ENCODE results near the gene PUSL1. TPM values are rescaled to one million over a fixed set of nuclear protein-coding genes. Genes with fewer than 3 reads are reported as not detected.

Gene PUSL1
- total RNA-seq, 1 donor from 2014 or later, result 9.8 TPM

DNA sequence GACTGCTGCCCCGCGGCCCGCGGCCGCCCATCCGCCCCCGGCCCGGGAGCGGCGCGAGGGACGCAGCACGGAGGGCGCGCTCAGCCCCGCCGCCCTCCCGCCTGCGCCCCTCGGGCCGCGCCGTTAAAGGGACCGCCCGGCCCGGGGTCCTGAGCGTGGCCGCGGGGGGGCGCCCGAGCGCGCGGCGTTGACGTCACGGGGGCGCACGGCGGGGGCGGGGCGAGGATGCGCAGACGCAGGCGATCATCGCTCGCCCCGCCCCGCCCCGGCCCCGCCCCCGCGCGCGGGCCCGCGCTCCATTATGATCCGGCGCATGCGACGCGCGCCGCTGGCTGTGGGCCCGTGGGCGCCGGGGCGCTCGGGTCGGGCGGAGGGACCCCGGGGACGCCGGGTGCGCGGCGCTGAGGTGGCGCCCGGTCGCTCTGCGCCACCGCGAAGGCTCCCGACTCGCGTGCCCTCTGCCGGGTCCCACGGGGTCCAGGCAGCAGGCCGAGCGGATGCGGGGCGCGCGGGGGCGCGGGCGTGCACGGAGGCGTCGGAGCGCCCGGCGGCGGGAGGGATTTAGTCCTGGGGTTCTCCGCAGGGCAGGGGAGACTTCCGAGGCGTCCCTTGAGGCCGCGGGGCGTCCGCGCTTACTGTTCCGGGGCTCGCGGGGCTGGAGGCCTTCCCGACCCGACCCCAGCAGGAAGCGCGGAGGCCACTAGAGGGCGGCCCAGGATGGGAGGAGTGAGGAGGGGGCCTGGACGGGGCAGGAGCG lies 41.0 kb downstream of the PUSL1 start, which contains the start of gene DVL1:
TSS of gene DVL1 (minus strand) at position 163 of the 757 bp plus-strand sequence. CDS start 353 bp downstream, outside the sequence.
- DNase-seq (ENCODE audit: low read depth in 2 of 2), result peak in 1 of 2 donors; percentile 61

DNA sequence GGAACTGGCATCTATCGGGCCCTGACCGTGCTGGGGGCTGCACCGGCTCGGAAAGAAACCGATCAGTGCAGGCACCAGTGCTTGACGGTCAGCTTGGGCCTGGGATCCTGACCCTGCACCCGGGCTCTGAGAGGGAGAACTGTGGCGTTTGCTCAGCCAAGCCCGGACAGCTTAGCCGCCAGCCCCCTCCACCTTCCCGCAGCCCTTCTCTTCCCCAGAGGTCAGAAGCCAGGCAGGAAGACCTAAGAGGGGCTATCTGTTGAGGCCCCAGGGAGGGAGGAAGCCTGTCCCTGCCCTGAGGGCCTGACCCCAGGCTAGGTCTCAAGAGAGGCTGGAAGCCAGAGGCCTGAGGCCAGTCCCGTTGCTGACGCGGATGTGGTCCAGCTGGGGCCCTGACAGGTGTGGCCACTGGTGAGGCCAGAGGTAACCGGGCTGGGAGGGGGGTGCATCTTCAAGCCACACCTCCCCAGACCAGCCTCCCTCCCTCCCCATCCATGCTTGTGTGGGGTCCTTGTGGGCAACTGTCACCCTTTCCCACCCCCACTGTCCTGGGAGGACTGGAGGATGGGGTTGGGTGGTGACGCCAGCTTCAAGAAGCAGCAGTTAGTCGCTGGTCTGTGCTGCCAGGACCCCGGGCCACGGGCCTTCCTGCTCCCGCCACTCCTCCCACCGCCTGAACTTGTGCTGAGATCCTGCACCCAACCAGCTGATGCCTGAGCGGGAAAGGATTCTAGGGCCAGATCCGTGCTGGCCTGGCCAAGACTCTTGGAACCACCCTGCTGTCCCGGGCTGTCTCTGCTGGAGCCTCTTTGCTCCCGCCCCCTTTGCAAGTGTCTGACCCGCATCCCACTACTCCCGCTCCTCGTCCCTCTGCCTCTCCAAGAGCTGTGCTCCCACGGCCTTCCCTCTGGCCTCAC lies 43.4 kb downstream of the PUSL1 start:
- no peak for DNase-seq (ENCODE audit: low read depth in 2 of 2)

DNA sequence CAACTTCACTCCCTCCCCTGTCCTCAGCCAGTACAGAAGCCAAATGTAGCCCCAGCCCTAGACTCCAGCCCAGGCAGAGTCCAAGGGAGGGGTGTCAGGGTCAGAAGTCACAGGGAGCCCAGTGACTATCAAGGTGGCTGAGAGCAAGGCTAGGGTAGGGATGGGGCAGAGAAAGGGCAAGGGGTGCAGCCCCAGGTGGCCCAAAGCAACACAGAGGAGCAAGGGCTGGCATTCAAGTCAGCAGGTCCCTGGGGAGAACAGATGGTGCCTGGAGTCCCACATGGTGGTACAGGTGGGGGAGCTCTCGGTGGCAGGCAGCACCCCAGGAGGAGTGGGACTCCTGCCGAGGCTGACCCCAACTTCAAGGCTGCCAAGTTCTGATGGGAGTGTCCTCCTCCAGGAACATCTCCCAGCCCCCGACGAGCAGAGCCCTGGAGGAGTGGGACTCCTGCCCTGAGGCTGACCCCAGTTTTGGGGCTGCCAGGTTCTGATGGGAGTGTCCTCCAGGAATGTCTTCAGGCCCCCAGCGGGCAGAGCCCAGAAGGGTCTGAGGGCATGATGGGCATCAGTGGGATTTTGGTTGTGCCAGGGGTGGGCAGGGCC lies 44.5 kb downstream of the PUSL1 start:
- DNase-seq (ENCODE audit: low read depth in 2 of 2), result no peak

DNA sequence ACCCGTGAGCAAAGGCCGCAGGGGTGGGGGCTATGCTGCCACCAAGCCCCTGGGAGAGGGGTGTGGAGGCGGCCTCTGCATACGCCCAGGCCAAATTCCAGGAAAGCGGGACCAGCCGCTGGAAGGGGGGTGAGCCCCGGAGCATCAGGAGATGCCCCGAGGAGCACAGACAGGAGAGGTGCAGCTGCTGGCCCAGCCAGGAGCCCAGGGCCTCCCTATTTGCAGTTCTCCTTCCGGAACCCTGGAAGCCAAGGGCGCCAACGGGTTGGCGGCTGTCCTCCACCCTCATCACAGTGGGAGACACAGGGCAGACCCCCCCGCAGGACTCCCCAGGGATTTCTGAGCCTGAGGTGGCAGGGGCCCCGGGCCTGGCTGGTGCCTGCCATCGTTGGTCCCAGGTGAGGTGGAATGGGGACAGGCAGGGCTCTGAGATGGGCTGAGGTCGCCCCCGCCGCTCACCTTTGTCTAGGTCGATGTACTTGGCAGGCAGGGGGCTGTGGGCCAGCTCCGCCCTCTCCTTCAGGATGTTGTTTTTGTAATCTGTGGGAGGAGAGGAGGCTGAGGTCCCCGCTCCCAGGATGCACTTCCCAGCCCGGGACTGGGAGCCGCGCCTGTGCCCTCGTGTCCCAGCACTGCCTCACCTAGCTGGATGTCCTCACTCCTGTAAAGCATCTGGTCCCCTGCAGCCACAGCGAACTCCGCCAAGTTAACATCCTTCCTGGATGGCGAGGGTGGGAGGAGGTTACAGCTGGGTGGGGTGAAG lies 45.2 kb downstream of the PUSL1 start:
- DNase-seq (ENCODE audit: low read depth in 2 of 2), result no peak

DNA sequence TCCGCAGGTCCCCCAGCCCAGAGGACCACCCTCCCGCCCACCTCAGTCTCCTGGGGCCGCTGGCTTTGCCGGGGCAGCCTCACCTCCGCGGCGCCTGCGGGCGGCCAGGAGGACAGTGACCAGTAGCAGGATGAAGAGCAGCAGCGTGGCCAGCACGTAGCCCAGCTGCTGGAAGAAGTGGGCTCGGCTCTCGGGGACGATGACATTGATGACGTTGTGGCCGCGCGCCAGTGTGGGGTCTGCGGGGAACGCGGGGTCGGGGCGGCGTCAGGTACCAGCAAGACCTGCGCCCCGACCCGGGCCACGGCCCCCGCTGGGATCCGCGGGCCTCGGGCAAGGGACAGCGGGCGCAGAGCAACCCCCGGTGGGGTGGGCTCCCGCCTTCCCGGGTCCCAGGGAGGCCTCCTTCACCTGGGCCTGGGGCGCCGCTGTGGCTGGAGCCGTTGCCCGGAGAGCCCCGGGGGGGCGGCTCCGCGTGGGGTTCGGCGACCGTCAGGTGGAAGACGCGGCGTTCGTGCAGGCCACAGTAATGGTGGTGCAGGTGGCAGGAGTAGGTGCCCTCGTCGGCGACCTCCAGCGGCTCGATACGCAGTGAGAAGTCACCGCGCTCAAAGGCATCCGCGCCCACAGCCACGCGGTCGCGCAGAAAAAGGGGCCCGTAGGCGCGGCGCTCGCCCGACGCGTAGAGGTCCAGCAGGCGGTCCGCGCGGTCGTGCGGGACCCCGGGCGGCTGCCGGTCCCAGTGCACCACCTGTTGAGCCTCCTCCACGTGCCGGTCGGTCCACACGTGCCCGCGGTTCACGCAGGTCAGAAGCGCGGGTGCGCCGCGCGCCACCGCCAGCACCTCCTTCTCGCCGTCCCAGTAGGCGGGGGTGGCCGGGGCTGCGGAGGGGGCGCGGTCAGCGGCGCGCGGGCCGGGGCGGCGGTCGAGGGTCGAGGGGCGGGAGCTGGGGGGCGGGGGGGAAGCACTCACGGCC lies 46.2 kb downstream of the PUSL1 start:
- no peak for DNase-seq (ENCODE audit: low read depth in 2 of 2)

DNA sequence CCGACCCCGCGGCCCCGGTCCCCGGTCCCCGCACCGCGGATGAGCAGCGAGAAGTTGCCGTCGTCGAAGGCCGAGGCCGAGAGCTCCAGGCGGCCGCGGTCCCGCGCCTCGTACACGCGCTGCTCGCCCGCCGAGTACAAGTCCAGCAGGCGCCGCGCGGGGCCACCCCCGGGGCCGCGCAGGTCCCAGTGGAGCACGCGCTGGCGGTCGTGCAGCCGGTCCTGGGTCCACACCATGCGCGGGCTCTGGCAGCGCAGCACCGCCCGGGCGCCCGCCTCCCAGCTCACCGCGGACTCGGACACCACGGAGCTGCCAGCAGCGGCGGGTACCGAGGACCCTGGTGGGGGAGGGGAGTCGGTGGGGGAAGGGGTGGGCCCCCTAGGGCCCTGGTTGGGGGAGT lies 47.0 kb downstream of the PUSL1 start:
- peak in 1 of 2 donors; percentile 28 for DNase-seq (ENCODE audit: low read depth in 2 of 2)

DNA sequence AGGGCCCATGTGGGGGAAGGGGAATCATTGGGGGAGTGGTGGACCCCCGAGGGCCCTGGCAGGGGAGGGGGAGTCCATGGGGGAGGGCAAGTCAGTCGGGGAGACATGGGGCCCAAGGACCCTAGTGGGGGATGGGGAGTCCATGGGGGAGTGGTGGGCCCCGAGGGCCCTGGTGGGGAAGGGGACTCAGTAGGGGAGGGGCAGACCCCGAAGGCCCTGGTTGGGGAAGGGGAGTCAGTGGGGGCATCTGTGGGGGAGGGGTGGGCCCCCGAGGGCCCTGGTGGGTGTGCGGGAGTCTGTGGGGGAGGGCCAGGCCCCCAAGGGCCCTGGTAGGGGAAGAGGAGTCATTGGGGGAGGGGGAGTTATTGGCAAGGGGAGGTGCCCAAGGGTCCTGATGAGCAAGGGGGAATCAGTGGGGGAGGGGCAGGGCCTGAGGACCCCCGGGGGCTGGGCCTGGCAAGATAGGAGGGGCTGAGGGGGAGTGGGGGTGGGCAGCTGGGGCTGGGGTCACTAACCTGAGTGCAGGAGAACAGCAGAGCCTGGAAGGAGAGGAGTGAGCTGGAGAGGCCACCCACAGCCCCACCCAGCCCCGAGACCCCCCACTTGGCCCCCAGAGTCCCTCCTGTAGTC lies 47.9 kb downstream of the PUSL1 start:
- DNase-seq (ENCODE audit: low read depth in 2 of 2), result no peak

DNA sequence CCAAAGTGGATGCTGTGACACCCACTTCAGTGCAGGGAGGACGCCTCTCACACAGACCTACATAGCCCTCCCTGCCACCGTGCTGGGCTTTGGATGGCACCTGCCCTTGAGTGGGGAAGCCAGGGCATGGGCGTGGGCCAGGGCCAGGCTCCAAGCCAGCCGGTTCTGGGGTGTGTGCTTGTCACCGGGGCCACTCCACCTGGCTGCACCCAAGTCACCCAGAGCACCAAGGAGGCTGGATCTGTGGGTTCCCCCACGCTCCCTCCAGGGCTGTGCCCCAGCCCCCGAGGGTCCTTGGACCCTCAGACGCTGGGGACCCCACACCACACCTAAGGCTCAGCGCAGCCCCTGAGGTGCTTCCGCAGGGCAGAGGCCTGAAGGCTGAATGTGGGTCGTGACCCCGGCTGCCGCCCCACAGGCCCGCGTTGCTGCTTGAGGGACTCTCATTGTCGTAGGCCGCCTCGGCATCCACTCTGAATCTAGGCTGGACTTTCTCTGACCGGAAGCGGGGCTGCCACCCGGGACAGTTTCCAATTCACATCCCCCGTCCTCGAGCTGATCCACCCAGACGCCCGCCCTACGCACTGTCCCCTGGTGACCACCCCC lies 48.5 kb downstream of the PUSL1 start:
- DNase-seq (ENCODE audit: low read depth in 2 of 2), result no peak

DNA sequence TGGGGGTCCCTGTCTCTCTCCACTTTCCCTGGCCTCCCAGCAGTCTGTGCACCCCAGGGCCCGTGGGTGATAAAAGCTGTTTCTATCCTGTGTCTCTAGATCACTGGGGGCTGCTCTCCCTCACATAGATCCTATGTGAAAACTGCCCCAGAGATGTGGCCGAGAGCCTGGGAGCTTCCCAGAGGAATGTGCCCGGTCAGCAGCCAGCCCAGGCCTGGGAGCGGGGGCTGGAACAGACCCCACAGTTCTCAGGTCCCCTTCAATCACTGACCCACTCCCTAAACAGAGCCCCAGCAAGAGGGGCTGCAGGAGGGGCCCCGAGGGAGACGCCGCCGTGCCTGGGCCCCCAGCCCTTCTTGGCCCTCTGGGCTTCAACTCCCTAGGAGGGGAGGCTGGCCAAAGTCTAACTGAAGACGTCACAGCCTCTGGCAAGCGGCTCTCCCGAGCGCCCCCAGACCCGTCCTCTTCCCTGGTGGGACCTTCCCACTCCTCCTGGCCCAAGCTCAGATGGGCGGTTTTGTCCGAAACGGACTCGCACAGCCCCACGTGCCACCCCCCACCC lies 49.6 kb downstream of the PUSL1 start:
- no peak for DNase-seq (ENCODE audit: low read depth in 2 of 2)

DNA sequence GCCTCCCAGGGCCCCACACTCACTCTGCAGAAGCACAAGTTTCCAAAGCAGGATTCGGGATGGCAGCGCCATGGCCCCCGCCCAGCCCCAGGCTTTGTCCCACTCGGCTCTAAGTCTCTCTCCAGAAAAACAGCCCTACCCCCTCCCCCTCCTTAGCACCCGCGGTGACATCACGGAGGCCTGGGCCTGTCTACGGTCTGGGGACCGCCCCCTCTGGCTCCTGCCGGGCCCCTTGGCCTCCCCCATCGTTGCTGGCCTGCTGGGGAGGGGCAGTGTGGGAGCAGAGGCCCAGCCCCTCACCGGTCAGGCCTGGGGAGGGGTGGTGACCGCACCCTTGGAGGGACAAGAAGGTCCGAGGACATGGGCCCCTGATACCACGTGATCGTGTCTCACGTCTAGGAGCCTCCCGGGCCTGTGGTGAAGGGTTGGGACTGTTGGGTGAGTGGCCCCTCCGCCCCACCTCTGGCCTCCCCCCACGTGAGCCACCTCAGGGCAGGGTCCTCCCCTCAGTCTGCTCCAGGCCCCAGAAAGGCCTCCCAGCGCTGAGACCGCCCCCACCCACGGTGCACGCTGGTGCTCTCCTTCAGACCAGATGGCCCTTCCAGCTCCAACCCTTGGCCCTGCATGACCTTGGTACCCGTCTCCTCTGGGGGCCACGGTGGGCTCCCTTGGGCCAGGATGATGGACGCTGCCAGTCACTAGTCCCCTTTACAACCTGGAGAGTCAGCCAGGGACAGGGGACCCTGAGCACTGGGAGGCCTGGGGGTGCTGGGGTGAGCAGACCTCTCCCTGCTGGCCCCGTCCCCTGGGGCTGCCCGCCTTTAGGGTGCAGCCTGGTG lies 50.3 kb downstream of the PUSL1 start, which contains the start of gene MXRA8:
TSS of gene MXRA8 (minus strand) at position 123 of the 839 bp plus-strand sequence. CDS start at position 72, 51 bp downstream.
- no peak for DNase-seq (ENCODE audit: low read depth in 2 of 2)

DNA sequence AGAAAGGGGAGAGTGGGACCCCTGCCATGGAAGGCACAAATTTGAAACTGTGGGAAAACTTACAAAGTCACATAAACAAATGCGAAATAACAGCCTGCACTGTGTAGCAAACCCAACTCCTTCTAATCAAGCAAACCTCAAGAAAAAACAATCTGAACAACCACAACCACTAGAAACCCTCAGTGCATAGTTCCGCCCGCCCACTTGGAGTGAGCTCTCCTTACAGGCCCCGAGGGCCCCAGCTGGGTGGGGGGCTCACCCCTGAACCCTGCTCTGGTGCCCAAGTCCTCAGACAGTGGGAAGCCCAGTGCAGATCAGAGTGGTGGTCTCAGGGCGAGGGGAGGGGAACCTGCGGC lies 50.9 kb downstream of the PUSL1 start:
- DNase-seq (ENCODE audit: low read depth in 2 of 2), result no peak

DNA sequence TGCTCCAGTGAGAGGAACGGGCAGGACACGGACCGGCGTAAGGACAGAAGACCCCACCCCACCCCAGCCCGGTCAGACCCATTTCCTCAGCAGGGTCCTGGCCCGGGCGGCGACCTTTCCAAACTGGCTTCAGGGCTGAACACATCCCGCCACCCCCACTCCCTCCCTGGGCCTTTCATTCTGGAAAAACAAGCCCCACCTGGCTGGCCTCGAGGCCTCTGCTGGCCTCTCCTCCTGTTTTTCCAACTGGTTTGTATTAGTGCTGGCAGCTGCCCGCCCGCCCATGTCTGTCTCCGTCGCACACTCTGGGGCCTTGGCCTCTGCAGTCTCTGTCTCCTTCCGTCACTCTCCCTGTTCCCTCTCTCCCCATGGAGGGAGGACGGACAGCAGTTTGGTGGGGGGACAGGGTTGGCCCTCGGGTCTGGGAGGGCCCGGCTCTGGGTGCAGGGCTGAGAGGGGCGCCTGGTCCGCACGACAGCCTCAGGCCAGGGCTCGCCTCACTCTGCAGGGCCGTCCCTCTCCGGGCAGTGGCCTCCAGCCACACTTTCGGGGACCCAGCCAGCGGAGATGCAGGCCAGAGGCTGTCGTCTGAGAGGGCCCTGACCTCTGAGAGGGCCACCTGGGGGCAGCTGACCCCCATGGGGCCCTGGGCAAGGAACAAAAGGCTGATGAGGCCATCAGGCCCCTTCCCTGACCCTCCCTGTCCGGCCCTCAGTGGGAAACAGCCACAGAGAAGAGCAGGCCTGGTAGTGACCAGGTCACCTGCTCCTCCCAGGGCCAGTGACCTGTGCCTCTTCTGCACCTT lies 51.5 kb downstream of the PUSL1 start:
- no peak for DNase-seq (ENCODE audit: low read depth in 2 of 2)

DNA sequence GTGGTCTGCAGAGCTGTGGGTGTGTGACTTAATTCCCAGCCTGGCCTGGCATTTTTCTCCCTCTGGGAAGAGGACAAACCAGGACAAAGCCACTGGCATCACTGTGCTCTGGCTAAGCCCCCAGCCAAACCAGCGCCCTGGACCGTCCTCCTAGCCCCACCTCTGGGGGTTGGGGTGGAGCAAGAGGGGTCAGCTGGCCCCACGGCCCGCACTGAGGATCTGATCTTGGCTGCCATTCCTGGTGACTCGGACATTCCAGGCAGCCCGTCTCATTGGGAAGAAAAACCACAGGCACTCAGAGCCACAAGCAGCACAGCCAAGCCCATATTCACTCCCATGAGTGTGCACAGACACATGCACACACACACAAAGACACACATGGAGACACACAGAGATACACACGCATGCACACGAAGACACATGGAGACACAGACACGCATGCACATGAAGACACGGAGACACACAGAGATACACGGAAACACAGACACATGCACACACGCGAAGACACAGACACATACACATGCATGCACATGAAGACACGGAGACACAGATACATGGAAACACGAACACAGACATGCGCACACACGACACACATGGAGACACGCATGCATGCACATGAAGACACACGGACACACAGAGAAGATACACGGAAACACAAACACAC lies 52.2 kb downstream of the PUSL1 start:
- DNase-seq (ENCODE audit: low read depth in 2 of 2), result no peak
